NB4 (cell line): Measurements from ENCODE around the gene LGR4.

ENCODE experiments used
- CTCF ChIP-seq: IDR thresholded peaks from one replicate; pipeline ENCODE4 v1.5.1; 2012; ENCODE audit warnings: low read depth, low read length
- POLR2A ChIP-seq: IDR thresholded peaks from 2 replicates; pipeline ENCODE4 v1.6.1; 2011; ENCODE audit warnings: mild to moderate bottlenecking; ENCODE audit not compliant: insufficient read length; ENCODE audit errors: extremely low read depth

- TF ChIP-seq POLR2A (no peak), CTCF (no peak)
Observed at GRCh38 chr11:27504205-27504604, 31.6 kb upstream of the LGR4 start.
